ENCODE data around the gene ZNF598. TPM values are rescaled to one million over a fixed set of nuclear protein-coding genes. Genes with fewer than 3 reads are reported as not detected.

The ZNF598 gene
- polyA plus RNA-seq, 1 of the 3 experiments (the other 2 are of a cell fraction), result 47.8 TPM

GRCh38 chr16:1971796-1972489 lies 37.7 kb downstream of the ZNF598 start, which contains the start of gene TBL3:
TSS of gene TBL3 (plus strand) at chr16:1972053. CDS start at chr16:1972165, 112 bp downstream.
- H3F3A ChIP-seq (replicated peaks; ENCODE audit: insufficient read depth), result peaks cover 4% of the 10 kb centered on the region
- peak within 1 kb of the TSS; percentile 93 for H3K9ac ChIP-seq
- H2AFZ ChIP-seq (ENCODE audit: low read depth), result peak within 1 kb of the TSS; percentile 89
- no peaks in the 10 kb centered on the region for H3K27me3 ChIP-seq (ENCODE audit: insufficient read depth)
- peaks cover 0 to 9% of the 10 kb centered on the region in 2 experiments; a peak in 1 of 4 replicates for H3K4me1 ChIP-seq (ENCODE audit: control insufficient read depth in 1 of 2, insufficient read depth in 2 of 2, low read depth in 1 of 2, low read length in 1 of 2)
- peak within 1 kb of the TSS; percentile 87 for H3K4me2 ChIP-seq
- peaks cover 30% of the 10 kb centered on the region for H3K79me2 ChIP-seq (ENCODE audit: insufficient read depth)
- H3K9me3 ChIP-seq, result no peaks in the 10 kb centered on the region
- CTCF ChIA-PET, result interaction anchor here (1.2 to 3.7 kb wide), 4 partner anchors 12 to 181 kb away, joined by 3 to 19 read pairs (median 9); partner anchors contain the start of gene GFER
- 0% methylated on average over 18 of the region's 78 CpGs for WGBS (ENCODE audit: low lambda C conversion rate)
- no peaks in the 10 kb centered on the region for H3K9me2 ChIP-seq
- no peaks in the 10 kb centered on the region for H4K20me1 ChIP-seq (ENCODE audit: insufficient read depth)
- POLR2A ChIA-PET, result interaction anchor here (1.0 to 2.0 kb wide), 5 partner anchors 11 to 199 kb away, joined by 3 to 10 read pairs (median 5); partner anchors contain the start of genes EME2, GFER and MRPS34
- TF ChIP-seq CHD2 (IDR thresholded peaks at IDR 0.05; ENCODE audit: low read length, partially characterized antibody) (peak; percentile 96), ZBTB33 (IDR thresholded peaks at IDR 0.05; ENCODE audit: borderline replicate concordance, low read depth) (peak; percentile 93), FOXJ3 (CRISPR knock-in tag; IDR thresholded peaks at IDR 0.05) (no peak), FOXM1 (IDR thresholded peaks at IDR 0.05; ENCODE audit: low read depth) (no peak), YY1 (IDR thresholded peaks at IDR 0.05; ENCODE audit: low read depth) (peak; percentile 99), GABPA (IDR thresholded peaks at IDR 0.05; ENCODE audit: low read depth) (peak; percentile 98), SIN3A (IDR thresholded peaks at IDR 0.05; ENCODE audit: borderline replicate concordance, low read depth, low read length) (peak; percentile 90; the same call in 1 of the 2 replicates), PBX3 (IDR thresholded peaks at IDR 0.05) (no peak), MXI1 (IDR thresholded peaks at IDR 0.05; ENCODE audit: low read depth, low read length) (peak; percentile 80), MAX (IDR thresholded peaks at IDR 0.05; ENCODE audit: low read depth) (peak; percentile 92), CTCF (IDR thresholded peaks at IDR 0.05) (no peak), REST (IDR thresholded peaks at IDR 0.05; ENCODE audit: low read depth, low read length) (no peak; the same call in 1 of the 2 replicates), TCF12 (IDR thresholded peaks at IDR 0.05) (no peak), TAF1 (IDR thresholded peaks at IDR 0.05; ENCODE audit: borderline replicate concordance, low read depth, low read length) (peak; percentile 80), POLR2AphosphoS5 (IDR thresholded peaks at IDR 0.05; ENCODE audit: low read depth, low read length) (peak; percentile 82), ELF1 (IDR thresholded peaks at IDR 0.05) (peak; percentile 96)
- peak within 1 kb of the TSS; percentile 93 to 98 for H3K27ac ChIP-seq (ENCODE audit: low read depth in 2 of 2, low read length in 1 of 2)
- H3K4me3 ChIP-seq (ENCODE audit: low read depth in 2 of 2, low read length in 1 of 2), result peak within 1 kb of the TSS; percentile 75 to 88
- DNase-seq, result peak; percentile 98
- H3K36me3 ChIP-seq (replicated peaks in 1 of 2; ENCODE audit: control insufficient read depth in 1 of 2, insufficient read depth in 2 of 2, low read length in 1 of 2), result peaks cover 7 to 30% of the 10 kb centered on the region in 2 experiments

Measured in SK-N-SH (cell line).